ENCODE measurements around the gene EFNA2. TPM values are rescaled to one million over a fixed set of nuclear protein-coding genes. Genes with fewer than 3 reads are reported as not detected.

EFNA2 gene
- total RNA-seq, 1 experiment from 2014 or later, result 14.3 TPM

DNA sequence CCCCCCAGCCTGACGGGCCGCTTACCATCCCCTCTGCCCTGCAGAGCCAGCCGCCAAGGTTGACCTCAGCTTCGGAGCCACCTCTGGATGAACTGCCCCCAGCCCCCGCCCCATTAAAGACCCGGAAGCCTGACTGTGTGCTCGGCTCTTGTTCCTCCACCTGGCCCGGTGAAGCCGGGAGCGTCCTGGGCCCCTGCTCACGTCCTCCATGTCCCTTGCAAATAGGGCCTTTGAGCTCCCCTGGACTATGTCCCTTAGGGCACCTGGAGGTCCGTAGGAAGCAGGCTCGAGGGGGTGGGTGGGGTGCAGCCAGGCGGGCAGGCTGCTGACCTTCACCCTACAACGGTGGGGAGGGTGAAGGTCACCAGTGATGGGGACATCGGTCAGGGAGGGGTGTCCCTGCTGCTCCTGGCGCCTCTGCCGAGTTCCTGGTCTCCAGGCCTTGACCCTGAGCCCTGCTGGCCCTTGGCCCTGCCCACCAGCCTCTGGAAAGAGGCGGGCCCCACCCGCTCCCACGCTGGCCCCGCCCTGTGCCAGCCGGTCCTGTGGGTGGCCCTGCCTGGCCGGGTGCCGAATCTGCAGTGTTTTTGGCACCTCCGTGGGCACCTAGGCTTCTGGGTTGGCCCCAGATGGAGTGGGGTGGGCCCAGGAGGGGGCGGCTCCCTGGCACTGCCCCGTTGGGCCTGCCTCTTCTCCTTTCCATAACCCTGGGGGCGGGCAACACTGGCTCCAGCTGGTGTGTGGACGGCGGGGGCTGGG is 40.8 kb upstream of the EFNA2 start:
- H3K56ac ChIP-seq (ENCODE audit: insufficient read length, low read depth, low read length), result no peak overlapping the region
- H4K20me1 ChIP-seq (ENCODE audit: control insufficient read depth, insufficient read depth, insufficient read length), result no peaks in the 10 kb centered on the region
- no peak overlapping the region for H3K4ac ChIP-seq (ENCODE audit: low read depth, low read length)
- Mint-ChIP-seq H3K27me3 (ENCODE audit: low read depth) (no peaks in the 10 kb centered on the region; the same call in 1 of the 2 replicates), H3K27ac (peak overlapping the region; percentile 89 to 94 (median 92); a peak in 6 of 7 replicates), H3K4me3 (peak overlapping the region in 1 of 2 experiments; percentile 73; a peak in 3 of 5 replicates), H3K36me3 (ENCODE audit: insufficient read depth in 1 of 3, low read depth in 3 of 3) (peaks cover 0 to 4% (median 0%) of the 10 kb centered on the region in 3 experiments; a peak in 3 of 7 replicates), H3K4me1 (peaks cover 5 to 16% of the 10 kb centered on the region in 2 experiments), H3K9me3 (no peaks in the 10 kb centered on the region; a peak in 1 of 5 replicates)
- no peak overlapping the region for H2BK15ac ChIP-seq (ENCODE audit: low read depth, low read length)
- H3K23ac ChIP-seq (ENCODE audit: insufficient read length, low read depth, low read length), result no peak overlapping the region
- no peaks in the 10 kb centered on the region for H3K4me1 ChIP-seq (ENCODE audit: insufficient read depth, low read length)
- H3K14ac ChIP-seq (ENCODE audit: insufficient read depth, low read length), result no peak overlapping the region
- H4K8ac ChIP-seq (replicated peaks; ENCODE audit: insufficient read length, low read depth, low read length), result no peak overlapping the region
- no peak for TF ChIP-seq CTCF (conservative IDR thresholded peaks at IDR 0.05)
- no peaks in the 10 kb centered on the region for H3K79me1 ChIP-seq (ENCODE audit: insufficient read depth, low read depth, low read length, poor library complexity, severe bottlenecking)
- no peak overlapping the region for H2AK5ac ChIP-seq (ENCODE audit: insufficient read length, low read length)
- H2BK120ac ChIP-seq (ENCODE audit: low read depth, low read length, poor library complexity, severe bottlenecking), result no peak overlapping the region
- no peak overlapping the region for H2BK5ac ChIP-seq (ENCODE audit: insufficient read length, low read length)
- no peak for DNase-seq
- no peak overlapping the region for H3K9ac ChIP-seq (ENCODE audit: extremely low read depth, insufficient read length, low read length)
- no peak overlapping the region for H4K91ac ChIP-seq (ENCODE audit: insufficient read length, low read depth, low read length)
- H3K18ac ChIP-seq (ENCODE audit: insufficient read length, low read depth, low read length), result no peak overlapping the region
- no CpG with 5 or more reads among the region's 31 CpGs for WGBS (ENCODE audit: extremely low coverage, insufficient read length, low lambda C conversion rate)
- no peak overlapping the region for H4K5ac ChIP-seq (ENCODE audit: insufficient read length, low read depth, low read length)
- H3K4me2 ChIP-seq (ENCODE audit: insufficient read depth, insufficient read length, low read length), result no peak overlapping the region
- H3T11ph ChIP-seq (ENCODE audit: low read length), result no peak overlapping the region
- H3K9me3 ChIP-seq (ENCODE audit: control insufficient read depth, low read depth, low read length), result no peaks in the 10 kb centered on the region
- no peak overlapping the region for H2BK12ac ChIP-seq (ENCODE audit: insufficient read length, low read depth, low read length)
- no peaks in the 10 kb centered on the region for H3K27me3 ChIP-seq (ENCODE audit: insufficient read depth, low read length)
- no peaks in the 10 kb centered on the region; the same call in 1 of the 2 replicates for H3K79me2 ChIP-seq (ENCODE audit: insufficient read depth, low read length)
- H3K27ac ChIP-seq (ENCODE audit: insufficient read length, low read depth, low read length), result no peak overlapping the region
- peaks cover 1% of the 10 kb centered on the region for H3K23me2 ChIP-seq (ENCODE audit: insufficient read length, low read depth, low read length, poor library complexity, severe bottlenecking)
- H2AFZ ChIP-seq (ENCODE audit: low read length), result no peak overlapping the region
- no peak overlapping the region for H2BK20ac ChIP-seq (ENCODE audit: low read depth, low read length, poor library complexity, severe bottlenecking)
